Fibroblast of the conjunctiva (primary cell): ENCODE measurements around the gene PILRA.
"Not testable (repeated sequence)": the region's sequence is repeated elsewhere in the genome, so short reads cannot be mapped to it uniquely, and the experiment has no call there.

Experiments used
- DNase-seq: peaks from one replicate; pipeline ENCODE4 v3.0.0-alpha.2; 2010; ENCODE audit warnings: low read depth

Gene PILRA

DNA sequence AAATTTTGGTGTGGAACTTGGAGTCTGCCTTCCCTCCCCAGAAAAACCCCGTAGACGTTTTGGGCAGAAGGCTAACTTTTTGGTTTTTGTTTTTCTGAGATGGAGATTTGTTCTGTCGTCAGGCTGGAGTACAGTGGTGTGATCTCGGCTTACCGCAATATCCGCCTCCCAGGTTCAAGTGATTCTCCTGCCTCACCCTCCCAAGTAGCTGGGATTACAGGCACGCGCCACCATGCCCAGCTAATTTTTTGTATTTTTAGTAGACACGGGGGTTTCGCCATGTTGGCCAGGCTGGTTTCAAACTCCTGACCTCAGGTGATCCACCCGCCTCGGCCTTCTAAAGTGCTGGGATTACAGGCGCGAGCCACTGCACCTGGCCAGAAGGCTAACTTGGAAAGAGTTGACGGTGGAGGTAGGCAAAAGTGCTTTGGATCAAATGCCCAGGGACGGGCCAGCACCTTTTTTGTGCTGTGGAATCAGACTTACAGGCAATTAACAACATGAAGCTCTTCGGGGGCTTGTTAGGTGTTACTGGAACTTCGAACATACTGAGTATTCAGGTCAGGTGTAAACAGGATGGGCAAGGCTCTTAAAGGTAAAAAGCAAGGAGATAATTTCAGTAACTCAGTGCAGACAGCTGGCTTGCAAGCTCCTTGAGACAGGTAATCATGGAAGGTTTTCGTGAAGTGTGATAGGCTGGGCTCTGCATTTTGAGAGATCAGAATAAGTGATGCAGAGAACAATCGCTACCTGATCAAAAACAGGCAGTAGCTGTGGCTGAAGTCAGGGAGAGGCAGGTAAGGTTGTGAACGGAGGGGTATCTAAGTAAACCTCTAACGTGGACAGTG, 61.2 kb downstream of the PILRA start:
- no peak for DNase-seq

DNA sequence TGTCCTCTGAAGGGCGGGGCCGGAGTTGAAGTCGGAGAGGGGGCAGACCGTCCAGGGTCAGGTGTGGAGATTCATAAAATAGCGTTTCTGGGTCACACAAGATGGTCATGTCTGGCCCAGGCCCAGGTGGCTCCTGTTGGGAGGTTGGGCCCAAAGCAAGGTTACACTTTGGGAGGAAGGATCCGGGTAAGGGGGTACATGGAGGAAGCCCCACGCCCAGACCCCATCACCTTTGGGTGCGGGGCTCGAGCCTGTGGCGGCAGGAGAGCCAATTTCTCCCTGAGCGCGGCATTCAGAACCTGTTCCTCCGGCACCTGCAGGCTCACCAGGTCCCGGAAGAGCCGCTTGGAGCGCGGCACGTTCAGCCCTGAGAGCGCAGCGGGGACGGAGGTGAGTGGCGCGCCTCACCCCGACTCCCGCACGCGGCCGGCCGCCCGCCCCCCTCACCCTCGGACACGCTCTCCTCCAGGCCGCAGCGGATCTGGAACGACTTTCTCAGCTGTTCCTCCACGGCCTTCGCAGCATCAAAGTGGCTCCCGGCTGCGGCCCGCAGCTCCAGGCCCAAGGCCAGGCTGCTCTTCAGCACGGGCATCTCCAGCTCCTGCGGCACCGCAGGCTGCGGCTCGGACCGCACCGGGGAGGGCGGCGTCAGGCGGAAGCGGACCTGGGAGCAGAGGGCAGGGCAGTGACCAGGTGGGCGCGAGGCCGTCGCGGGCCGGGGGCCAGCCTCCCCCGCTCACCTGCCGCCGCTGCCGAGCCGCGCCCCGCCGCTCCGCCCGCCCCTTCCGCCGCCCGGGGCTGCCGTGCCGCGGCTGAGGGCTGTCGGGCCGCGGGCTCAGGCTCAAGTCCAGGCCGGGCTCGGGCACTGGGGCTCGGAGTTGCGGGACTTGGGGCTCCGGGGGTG, 62.4 kb downstream of the PILRA start:
- no peak for DNase-seq

DNA sequence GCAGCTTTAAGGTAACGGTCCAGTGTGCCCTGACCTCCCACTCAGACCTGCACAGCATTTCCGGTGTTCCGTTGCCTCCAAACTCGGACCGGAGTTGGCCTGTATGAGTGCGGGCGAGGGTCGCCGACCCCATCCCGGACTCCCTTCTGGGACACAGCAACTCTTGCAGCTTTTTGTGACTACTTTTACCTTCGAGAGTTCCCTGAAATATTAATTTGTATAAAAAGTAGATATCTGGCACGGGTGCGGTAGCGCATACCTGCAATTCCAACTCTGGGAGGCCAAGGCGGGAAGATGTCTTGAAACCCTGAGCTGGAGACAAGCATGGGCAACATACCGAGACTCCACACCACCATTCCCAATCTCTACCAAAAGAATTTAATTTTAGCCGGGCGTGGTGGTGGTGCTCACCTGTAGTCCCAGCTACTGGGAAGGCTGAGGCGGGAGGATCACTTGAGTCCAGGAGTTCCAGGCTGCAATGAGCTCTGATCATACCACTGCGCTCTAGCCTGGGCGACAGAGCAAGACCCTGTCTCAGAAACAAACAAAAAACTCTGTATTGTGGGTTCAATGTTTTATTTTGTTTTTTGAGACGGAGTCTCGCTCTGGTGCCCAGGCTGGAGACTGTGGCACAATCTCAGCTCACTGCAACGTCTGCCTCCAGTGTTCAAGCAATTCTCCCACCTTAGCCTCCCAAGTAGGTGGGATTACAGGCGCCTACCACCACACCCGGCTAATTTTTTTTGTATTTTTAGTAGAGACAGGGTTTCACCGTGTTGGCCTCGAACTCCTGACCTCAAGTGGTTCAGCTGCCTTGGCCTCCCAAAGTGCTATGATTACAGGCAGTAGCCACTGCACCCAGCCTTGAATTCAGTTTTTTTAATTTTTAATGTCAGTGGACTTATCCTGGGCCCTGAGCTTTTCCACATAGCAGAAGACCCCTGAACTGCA, 64.1 kb downstream of the PILRA start:
- no peak for DNase-seq

DNA sequence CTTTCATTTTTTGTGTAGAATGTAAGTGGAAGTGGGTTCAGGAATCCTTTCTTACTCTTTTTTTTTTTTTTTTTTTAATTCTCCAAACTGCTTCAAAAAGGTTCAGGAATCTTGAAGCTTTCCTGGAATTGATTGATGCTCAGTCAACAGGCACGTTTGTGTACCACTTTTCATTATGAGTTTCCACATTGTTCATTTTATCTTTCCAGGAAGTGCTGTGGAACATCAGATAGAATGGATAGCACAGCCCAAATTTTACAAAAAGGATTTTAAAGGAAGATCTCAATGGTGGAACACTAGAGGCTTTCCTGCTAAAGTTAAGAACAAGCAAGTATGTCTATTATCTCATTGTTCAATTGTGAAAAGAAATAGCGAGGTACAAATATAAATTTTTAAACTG, 64.9 kb downstream of the PILRA start:
- DNase-seq = no peak

DNA sequence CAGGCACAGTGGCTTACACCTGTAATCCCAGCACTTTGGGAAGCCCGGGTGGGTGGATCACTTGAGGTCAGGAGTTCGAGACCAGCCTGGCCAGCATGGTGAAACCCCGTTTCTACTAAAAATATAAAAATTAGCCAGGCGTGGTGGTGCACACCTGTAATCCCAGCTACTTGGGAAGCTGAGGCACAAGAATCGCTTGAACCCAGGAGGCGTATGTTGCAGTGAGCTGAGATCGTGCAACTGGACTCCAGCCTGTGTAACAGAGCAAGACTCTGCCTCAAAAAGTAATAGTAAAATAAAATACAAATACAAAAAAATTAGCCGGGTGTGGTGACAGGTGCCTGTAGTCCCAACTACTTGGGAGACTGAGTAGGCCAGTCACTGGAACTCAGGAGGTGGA, 65.4 kb downstream of the PILRA start:
- not testable (repeated sequence) for DNase-seq

DNA sequence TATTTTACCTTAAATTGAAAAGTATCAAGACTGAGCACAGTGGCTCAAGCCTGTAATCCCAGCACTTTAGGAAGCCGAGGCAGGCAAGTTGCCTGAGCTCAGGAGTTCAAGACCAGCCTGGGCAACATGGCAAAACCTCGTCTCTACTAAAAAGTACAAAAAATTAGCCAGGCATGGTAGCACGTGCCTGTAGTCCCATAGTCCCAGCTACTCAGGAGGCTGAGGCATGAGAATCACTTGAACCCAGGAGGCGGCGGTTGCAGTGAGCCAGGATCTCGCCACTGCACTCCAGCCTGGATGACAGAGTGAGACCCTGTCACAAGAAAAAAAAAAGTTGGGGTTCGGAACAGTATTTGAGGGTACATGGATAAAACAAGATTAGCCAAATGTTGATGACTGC, 66.0 kb downstream of the PILRA start:
- not testable (repeated sequence) for DNase-seq

DNA sequence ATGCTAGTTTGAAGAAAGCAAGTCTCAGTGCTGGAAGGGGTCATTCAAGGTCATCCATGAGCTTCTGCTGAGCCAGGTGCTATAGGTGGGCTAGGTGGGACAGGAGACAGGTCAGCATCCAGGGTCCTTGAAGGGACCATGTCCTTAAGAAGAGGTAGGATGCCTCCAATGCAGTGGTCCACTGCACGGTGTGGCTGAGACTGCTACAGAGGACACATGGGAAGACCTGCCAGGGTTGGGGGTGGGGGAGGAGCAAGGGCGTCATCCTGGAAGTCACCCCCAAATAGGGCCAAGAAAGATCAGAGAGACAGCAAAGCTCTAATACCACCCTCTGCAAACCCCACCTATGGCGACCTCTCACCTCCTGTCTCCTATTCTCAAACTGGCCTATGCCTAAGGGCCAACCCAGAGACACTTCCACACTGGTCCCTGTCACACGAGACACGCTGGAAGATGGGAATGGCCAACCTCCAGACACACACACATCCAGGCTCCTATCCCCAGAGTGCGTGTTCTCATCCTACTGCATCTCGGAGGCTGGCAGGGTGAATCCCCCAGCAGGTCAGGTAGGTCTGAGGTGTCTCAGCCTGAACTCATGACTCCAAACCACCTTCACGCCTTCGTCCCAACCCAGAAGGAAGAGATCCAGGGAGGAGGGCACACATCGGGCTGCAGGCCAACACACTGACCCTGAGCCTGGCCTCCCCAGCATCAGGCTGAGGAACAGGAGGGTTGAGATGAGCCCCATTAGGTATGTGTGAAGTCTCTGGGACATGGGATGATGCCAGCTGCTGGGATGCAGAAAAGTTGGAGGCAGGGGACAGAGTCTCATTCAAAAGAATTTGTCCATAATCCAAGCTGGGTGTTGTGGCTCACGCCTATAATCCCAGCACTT, 68.6 kb downstream of the PILRA start:
- DNase-seq = no peak

DNA sequence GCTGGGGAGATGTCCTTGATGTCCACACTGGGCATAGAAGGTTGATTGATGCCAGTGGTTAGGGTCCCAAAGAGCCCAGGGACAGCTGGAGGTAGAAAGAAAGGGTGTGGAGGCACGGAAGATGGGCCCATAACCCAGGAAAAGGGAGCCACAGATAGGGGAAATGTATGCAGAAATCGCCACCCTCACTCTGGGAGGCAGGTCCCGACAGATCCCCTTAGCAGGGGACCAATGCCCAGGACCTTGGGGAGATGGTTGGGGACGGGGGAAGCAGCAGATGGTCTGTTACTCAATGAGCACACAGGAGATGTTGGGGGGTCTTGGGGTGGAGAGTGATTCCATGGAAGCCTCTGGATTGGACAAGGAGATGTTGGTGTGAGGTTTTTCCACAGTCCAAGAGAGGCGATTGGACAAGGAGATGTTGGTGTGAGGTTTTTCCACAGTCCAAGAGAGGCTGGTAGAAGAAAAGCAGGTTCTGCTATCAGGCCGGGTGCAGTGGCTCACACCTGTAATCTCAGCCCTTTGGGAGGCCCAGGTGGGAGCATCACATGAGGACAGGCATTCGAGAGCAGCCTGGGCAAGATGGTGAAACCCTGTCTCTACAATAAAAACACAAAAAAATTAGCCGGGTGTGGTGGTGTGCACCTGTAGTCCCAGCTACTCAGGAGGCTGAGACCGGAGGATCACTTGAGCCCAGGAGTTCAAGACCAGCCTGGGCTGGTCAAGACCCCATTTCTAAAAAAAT, 70.0 kb downstream of the PILRA start:
- DNase-seq = no peak

DNA sequence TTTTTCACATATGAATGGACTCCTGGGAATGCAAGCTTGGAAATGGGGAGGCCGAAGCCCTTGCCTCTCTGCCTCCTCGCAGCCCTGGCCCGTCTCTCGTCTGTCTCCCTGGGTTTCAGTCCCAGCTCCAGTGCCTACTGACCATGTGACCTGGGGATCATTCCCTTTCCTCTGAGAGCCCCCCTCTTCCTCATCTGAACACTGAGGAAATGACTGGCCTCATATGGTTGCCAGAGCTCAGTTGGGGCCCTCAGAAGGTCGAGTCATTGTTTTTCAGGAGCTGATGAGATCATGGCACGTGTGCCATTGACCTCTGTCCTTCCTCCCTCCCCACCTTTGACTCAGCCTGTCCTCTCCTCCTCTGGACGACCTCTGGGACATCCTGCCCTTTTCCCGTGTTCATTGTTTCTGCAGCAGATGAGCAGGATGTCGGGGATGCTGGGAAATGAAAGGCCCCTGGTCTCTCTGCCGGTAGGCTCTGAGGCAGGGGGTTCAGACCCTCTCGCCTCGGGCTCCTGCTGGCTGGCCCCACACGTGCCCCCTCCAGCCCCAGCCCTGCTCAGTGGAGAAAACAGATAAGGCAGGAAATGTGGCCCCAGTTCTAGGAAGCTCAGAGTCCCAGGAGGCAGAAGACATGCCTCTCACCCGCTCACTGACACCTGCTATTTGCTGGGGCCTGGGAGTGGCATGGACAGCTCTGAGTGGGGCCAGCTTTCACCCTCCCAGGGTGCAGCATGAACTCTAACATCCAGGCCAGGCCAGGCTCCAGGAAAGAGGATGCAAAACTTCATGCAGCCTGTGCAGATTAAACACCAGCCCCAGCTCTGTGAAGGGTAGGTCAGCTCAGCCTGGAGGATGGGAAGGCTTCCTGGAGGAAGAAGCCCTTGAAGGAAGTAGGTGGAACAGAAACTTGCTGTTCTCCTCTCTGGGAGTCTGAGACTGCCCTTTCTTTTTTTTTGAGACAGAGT, 71.3 kb downstream of the PILRA start:
- DNase-seq = no peak

DNA sequence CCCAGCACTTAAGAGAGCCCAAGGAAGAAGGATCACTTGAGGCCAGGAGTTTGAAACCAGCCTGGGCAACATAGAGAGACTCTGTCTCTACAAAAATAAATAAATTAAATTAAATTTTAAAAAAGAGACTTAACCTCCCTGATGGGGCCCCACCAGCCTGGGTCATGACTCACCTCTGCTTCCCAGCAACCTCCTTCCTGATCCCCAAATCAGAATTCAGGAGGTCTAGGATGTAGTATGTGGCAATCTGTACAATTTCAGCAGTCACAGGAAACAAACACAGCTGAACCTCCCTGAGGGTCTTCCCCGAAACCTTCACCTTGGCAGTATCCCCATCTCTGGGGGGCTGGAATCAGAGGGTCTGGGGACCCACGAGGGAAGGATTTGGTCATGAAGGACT, 72.8 kb downstream of the PILRA start:
- DNase-seq = no peak

DNA sequence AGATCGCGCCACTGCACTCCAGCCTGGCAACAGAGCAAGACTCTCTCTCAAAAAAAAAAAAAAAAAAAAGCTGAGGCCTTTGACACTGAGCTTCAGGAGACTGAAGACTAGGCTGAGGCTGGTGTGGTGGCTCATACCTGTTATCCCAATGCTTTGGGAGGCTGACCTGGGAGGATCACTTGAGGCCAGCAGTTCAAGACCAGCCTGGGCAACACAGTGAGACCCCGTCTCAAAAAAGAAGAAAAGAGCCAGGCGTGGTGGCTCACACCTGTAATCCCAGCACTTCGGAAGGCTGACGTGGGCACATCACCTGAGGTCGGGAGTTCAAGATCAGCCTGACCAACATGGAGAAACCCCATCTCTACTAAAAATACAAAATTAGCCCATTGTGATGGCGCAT, 74.1 kb downstream of the PILRA start:
- DNase-seq = not testable (repeated sequence)

DNA sequence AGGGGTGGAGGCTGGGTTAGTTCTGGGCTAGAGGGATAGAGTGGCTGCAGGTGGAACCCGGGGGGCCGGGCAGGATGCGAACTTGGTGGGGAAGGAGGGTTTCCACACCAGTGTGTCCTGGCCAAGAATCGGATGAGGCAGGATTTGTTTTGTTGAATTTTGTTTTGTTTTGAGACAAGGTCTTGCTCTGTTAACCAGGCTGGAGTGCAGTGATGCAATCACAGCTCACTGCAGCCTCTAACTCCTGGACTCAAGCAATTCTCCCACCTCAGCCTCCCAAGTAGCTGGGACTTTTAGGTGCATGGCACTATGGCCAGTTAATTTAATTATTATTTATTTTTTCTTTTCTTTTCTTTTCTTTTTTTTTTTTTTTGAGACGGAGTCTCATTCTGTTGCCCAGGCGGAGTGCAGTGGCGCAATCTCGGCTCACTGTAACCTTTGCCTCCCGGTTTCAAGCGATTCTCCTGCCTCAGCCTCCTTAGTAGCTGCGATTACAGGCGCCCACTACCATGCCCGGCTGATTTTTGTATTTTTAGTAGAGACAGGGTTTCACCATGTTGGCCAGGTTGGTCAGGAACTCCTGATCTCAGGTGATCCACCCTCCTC, 76.0 kb downstream of the PILRA start:
- DNase-seq = no peak
